NCI-H1417 treated with DMSO at 0.1 percent for 48 hours (cell line): ENCODE results near the gene CNTRL.
"Not testable (repeated sequence)": the region's sequence is repeated elsewhere in the genome, so short reads cannot be mapped to it uniquely, and the experiment has no call there.

Source experiments
- DNase-seq: peaks from one replicate; lab custom pipeline; 2025; lab: John Stamatoyannopoulos, UW

Gene CNTRL

DNA sequence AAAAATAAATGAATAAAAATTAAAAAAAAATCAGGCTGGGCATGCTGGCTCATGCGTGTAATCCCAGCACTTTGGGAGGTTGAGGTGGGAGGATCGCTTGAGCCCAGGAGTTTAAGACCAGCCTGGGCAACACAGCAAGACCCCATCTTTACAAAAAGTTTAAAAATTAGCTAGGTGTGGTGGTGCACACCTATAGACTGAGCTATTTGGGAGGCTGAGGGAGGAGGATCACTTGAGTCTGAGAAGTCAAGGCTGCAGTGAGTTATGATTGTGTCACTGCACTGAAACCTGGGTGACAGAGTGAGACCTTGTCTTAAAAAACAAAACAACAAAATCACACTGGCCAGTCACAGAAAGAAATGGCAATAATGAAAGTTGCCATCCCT is 3.4 kb upstream of the CNTRL start:
- DNase-seq = no peak

DNA sequence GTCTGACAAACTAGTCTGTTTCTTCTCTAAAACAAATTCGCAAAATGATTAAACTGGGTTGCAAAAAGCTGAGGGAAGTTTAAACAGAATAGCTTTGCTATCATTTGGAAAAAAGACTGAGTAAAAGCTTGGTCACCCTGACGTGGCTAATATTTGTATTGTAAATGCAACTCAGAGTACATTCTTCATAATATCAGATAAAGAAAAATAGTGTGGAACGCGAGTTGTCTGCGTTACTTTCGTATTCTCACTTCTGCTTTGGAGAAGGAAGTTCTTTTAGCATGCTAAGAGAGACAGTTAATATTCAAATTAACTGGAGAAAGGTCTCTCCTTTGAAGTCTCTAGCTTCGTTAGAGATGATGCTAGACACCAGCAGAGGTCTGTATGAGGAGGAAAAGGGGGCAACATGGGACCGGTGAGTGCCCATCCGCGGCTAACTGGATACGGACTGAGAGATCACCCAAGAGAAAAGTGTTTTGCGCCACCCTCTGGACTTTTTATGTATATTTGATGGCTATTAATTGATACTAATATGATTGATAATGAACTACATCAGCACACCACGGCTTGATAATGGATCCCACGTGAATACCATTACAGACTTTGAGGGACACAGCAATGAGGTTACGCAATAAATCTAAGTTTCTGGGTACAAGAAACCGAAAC is 2.9 kb upstream of the CNTRL start:
- DNase-seq = no peak

GRCh38 chr9:121073038-121073437 is 1.7 kb upstream of the CNTRL start:
- no peak for DNase-seq

DNA sequence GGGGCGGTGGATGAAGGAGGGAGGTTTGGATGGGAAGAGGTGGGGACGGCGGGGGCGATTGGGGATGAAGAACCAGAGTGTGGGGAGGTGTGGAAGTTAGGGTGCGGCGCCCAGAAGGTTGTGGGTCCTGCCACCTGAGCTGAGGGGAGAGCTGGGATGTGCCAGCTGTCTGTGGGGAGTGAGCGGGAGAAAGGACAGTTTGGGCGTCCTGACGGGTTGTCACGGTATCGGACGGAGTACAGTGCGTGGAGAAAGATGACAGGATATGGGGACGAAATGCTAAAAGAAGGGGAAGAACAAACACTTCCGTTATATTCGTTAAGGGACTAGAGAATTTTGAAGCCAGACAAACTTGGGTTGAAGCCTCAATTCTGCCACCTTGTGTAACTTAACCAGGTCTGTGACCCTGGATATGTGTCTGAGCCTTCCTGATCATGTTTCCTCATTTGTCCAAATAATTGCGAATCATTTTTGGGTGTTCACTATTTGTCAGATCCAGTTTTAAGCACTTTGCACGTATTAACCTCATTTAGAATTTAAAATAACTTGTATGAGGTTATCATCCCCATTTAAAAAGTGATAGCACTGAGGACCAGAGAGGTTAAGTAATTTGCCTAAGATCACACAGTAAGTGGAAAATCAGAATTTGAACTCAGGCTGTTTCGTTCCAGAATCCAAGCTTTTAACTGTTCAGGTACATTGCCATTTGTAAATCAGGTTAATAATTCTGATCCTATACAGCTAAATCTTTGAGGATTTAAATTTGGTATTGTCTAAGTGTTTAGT is 689 bp downstream of the CNTRL start:
- DNase-seq = no peak

- no peak for DNase-seq
Observed at GRCh38 chr9:121082075-121082474, 7.3 kb downstream of the CNTRL start.

DNA sequence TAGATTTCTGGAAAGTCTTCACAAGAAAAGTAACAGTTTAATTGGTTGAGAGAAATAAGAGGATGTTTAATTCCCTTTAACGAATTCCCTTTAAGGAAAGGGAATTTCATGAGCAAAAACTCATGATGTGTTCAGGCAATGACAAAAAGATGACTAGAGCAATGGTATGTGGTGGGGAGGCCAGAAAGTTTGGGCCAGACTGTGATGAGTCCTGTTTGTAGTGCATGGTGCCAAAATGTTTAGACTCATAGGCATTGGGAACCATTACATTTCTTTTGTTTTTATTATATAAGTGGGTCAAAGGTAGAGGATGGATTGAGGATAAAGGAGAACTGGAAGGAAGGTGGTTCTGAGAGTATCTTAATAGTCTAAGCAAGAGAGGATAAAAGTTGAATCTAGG is 10.9 kb downstream of the CNTRL start:
- no peak for DNase-seq

GRCh38 chr9:121088576-121088975 is 13.8 kb downstream of the CNTRL start:
- no peak for DNase-seq

DNA sequence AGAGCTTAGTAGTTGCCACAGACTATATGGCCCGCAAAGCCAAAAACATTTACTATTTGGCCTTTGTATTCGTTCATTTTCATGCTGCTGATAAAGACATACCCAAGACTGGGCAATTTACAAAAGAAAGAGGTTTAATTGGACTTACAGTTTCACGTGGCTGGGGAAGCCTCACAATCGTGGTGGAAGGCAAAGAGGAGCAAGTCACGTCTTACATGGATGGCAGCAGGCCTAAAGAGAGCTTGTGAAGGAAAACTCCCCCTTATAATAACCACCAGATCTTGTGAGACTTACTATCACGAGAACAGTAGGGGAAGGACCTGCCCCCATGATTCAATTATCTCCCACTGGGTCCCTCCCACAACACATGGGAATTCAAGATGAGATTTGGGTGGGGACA is 16.0 kb downstream of the CNTRL start:
- DNase-seq = not testable (repeated sequence)

DNA sequence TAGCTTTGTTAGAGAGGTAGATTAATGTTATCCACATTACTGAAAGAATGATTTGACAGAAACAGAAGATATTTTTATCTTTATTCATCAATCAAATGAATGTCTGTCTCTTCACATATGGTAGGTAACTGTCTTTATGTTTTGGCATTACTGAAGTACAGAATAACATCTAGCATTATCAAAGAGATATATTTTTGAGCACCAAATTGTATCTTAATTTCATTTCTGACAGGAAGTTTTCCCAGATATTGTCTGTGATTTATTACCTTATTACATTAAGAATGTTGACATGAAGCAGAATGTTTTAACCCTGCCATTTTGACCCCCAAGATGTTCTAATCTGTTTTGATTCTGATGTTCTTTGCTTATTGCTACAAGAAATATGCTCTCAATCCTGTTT is 20.3 kb downstream of the CNTRL start:
- no peak for DNase-seq

DNA sequence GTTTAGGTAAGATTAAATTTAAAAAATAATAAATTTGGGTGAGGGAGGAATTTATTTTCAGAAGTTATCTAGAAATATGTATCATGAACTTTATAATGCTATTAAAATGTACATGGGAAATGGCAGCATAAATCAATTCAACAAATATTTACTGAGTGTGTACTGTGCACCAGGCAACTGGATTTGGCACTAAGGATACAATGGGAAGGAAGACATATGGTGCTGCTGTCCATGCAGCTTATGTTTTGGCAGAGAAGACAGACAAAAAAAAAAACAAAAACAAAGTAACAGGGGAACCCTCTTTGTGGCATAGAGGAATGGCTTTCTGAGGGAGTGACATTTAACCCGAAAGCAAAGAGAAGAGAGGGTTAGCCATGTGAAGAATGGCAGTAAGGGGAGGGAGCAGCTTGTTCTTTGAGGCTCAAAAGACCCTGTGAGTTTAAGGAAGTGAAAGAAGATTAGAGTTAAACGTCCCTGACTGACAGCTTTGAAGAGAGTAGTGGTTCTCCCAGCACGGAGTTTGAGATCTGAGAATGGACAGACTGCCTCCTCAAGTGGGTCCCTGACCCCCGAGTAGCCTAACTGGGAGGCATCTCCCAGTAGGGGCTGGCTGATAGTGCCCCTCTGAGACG is 23.9 kb downstream of the CNTRL start:
- no peak for DNase-seq

GRCh38 chr9:121104054-121104453 is 29.3 kb downstream of the CNTRL start:
- DNase-seq = not testable (repeated sequence)

- DNase-seq = no peak
Observed at GRCh38 chr9:121105531-121105930, 30.8 kb downstream of the CNTRL start.

GRCh38 chr9:121107029-121107428 is 32.3 kb downstream of the CNTRL start:
- DNase-seq = no peak

DNA sequence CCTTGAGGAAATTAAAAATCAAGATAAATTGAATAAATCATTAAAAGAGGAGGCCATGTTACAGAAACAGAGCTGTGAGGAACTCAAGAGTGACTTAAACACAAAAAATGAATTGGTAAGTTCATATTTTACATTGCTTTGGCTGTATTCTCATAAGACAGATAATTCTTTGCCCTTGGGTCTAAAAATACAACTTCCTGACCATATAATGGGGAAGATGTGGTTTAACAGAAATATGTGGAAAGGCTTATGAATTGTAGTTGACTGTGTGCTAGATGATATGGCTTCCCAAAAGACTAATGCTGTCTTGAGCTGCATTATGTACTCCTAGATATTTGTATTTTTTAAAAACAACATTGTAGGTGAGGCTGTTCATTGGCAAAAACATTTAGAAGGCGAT is 33.1 kb downstream of the CNTRL start:
- no peak for DNase-seq

- DNase-seq = no peak
Observed at GRCh38 chr9:121115466-121115865, 40.7 kb downstream of the CNTRL start.

DNA sequence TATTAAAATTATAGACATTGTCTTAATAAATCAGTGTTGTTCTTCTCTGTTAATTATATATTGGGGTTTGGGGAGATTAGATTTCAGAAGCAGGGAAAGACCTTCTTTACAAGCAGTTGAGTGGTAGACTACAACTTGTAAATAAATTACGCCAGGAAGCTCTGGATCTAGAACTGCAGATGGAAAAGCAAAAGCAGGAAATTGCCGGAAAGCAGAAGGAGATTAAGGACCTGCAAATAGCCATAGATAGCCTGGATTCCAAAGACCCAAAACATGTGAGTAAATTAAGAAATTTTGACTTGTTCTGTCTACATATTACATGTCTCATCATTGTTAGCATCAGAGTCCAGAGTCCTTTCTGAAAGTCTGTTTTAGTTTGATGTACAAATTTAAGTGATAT is 43.5 kb downstream of the CNTRL start:
- no peak for DNase-seq

- no peak for DNase-seq
Observed at GRCh38 chr9:121120386-121120785, 45.6 kb downstream of the CNTRL start.

DNA sequence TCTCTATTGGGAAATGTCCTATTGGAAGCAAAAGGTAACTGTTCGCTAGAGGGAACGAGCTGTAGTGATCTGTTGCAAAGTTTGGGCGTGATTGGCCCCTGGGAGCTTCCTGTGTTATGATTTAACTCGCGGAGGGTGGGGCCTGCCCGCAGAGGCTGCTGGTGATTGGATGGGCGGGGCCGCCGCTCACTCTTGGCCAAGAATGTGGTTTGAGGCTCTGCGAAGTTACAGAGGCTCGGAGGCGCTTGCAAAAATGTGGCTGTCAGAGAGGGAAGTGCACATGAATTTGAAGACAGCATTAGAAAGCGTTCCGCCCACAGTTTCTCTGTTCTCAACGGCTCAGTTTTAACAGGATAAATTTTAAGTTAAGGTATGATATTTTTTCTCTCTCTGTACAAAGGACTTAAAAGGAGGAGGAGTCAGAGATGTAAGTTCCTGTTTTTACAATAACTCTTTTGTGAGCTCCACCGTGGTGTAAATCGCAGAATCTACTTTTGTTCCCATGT is 46.9 kb downstream of the CNTRL start:
- no peak for DNase-seq

- no peak for DNase-seq
Observed at GRCh38 chr9:121122246-121123032, 47.7 kb downstream of the CNTRL start.

DNA sequence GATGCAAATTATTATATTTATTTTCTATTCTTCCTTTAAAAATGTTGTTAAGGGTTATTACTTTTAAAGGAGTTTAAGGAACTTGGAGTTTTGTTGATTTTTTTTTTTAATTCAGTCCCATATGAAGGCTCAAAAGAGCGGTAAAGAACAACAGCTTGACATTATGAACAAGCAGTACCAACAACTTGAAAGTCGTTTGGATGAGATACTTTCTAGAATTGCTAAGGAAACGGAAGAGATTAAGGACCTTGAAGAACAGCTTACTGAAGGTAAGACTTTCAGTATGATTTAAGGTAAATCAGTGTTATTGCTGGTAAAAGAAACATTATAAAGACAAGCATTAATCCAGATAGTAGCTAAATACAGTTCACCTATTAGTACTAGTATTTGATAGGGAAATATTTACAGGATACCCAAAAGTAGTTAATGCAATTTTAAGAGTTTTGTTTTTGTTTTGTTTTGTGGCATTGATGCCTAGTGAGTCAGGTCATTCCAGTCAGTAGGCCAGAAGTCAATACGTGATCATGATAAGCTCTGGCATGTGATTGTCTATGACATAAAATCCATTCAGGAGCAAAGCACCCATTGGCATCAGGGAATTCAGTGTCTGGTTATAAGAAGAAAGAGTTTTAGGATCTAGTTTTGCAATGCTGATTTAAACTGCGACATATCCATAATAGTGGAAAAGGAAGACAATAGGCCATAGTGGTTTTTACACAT is 49.2 kb downstream of the CNTRL start:
- DNase-seq = no peak

DNA sequence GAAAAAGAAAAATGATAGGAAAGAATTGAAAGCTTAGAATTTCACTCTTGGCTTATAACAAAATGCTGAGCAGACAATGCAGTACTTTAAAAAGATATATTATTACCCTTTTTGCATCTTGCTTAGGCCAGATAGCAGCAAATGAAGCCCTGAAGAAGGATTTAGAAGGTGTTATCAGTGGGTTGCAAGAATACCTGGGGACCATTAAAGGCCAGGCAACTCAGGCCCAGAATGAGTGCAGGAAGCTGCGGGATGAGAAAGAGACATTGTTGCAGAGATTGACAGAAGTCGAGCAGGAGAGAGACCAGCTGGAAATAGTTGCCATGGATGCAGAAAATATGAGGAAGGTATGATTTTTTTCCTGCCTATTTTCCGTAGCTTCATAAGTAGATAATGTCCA is 50.8 kb downstream of the CNTRL start:
- DNase-seq = no peak

GRCh38 chr9:121129384-121129783 is 54.6 kb downstream of the CNTRL start:
- DNase-seq = not testable (repeated sequence)
